HepG2 (cell line): ENCODE measurements around the gene RFXAP. TPM values are rescaled to one million over a fixed set of nuclear protein-coding genes. Genes with fewer than 3 reads are reported as not detected.
A peak's percentile ranks its signal among the peaks of the same experiment; 100 is the strongest.

Source experiments
- AHDC1 ChIP-seq: sonication (generic); formaldehyde crosslinking; IDR thresholded peaks from 2 replicates; pipeline ENCODE4 v1.5.1; 2020; ENCODE audit warnings: mild to moderate bottlenecking, missing genetic modification reagents, borderline replicate concordance
- FOXA1 ChIP-seq, 2 experiments: fragments of 450-650 bp in 1 of 2; sonication (generic) in 1 of 2; formaldehyde crosslinking in 1 of 2; IDR thresholded peaks; 2 replicates each; pipeline versions ENCODE4 v1.4.0 to v1.6.1; 2016 to 2020; ENCODE audit warnings: missing genetic modification reagents in 1 of 2
- GABPA ChIP-seq, 2 experiments: IDR thresholded peaks; 2 replicates each; pipeline ENCODE4 v1.6.1; 2011 to 2016; ENCODE audit warnings: low read depth in 2 of 2, low read length in 1 of 2, missing biosample characterization in 1 of 2, missing genetic modification characterization in 1 of 2
- NCOR1 ChIP-seq: fragments of 200-600 bp; sonication (generic); IDR thresholded peaks from 2 replicates; pipeline ENCODE4 v1.7.0; 2017; ENCODE audit warnings: antibody characterized with exemption, low read length, borderline replicate concordance
- PLSCR1 ChIP-seq: sonication (generic); formaldehyde crosslinking; IDR thresholded peaks from 2 replicates; pipeline ENCODE4 v1.5.0; 2020; ENCODE audit warnings: missing genetic modification reagents, mild to moderate bottlenecking, borderline replicate concordance
- RXRB ChIP-seq: IDR thresholded peaks from 2 replicates; pipeline ENCODE4 v1.6.1; 2016; ENCODE audit warnings: borderline replicate concordance, missing genetic modification reagents, missing compliant biosample characterization
- SOX6 ChIP-seq, 2 experiments: fragments of 450-650 bp in 1 of 2; sonication (generic) in 1 of 2; formaldehyde crosslinking in 1 of 2; IDR thresholded peaks; 2 replicates each; pipeline versions ENCODE4 v1.4.0 to v1.6.1; 2017 to 2020; ENCODE audit warnings: antibody characterized with exemption in 1 of 2, mild to moderate bottlenecking in 1 of 2, missing genetic modification reagents in 1 of 2
- TAF15 ChIP-seq: fragments of 200-400 bp; formaldehyde crosslinking; IDR thresholded peaks from one replicate; pipeline ENCODE4 v1.6.1; 2018; ENCODE audit warnings: mild to moderate bottlenecking, low read depth, low read length; ENCODE audit not compliant: poor library complexity, severe bottlenecking
- ZNF564 ChIP-seq: sonication (generic); formaldehyde crosslinking; IDR thresholded peaks from 2 replicates; pipeline ENCODE4 v1.8.1; 2023; ENCODE audit warnings: mild to moderate bottlenecking, missing genetic modification reagents
- polyA plus RNA-seq, 8 experiments: library from polyadenylated mRNA; depleted of rRNA in 3 of 8; stranded (reverse) in 7 of 8; unstranded in 1 of 8; fragments of >200 nt; fragmentation: Illumina TruSeq in 4 of 8; extraction: Trizol in 4 of 8; gene quantifications; 2 replicates each; pipeline versions ENCODE4 v1.2.1 to v1.2.3, GENCODE V29; 2011 to 2016; ENCODE audit warnings: low read depth in 4 of 8, missing spikeins in 1 of 8, mixed read lengths in 1 of 8; ENCODE audit not compliant: insufficient read depth in 1 of 8
- total RNA-seq, 5 experiments: library from RNA; depleted of rRNA; stranded (reverse); fragments of >200 nt; fragmentation: Illumina TruSeq; extraction: Trizol; gene quantifications; 2 replicates each; pipeline ENCODE4 v1.2.3, GENCODE V29; 2016; ENCODE audit warnings: low read depth in 1 of 5
- TF ChIP-seq, protein P1 (sequence below): sonication (generic); formaldehyde crosslinking; IDR thresholded peaks from 2 replicates; pipeline ENCODE4 v1.4.0; 2020; ENCODE audit warnings: mild to moderate bottlenecking, missing genetic modification reagents, borderline replicate concordance
- TF ChIP-seq, protein P2 (sequence below): IDR thresholded peaks from 2 replicates; pipeline ENCODE4 v1.6.1; 2016; ENCODE audit warnings: low read depth, borderline replicate concordance
- TF ChIP-seq, protein P3 (sequence below): IDR thresholded peaks from 2 replicates; pipeline ENCODE4 v1.6.1; 2016; ENCODE audit warnings: missing genetic modification reagents, missing compliant biosample characterization

The RFXAP gene
- total and polyA plus RNA-seq, 2 of the 13 experiments (the other 11 are each of a cell fraction or from before 2014, with no cell fraction given): 1.8 to 7.9 TPM

- TF ChIP-seq, protein P1, sequence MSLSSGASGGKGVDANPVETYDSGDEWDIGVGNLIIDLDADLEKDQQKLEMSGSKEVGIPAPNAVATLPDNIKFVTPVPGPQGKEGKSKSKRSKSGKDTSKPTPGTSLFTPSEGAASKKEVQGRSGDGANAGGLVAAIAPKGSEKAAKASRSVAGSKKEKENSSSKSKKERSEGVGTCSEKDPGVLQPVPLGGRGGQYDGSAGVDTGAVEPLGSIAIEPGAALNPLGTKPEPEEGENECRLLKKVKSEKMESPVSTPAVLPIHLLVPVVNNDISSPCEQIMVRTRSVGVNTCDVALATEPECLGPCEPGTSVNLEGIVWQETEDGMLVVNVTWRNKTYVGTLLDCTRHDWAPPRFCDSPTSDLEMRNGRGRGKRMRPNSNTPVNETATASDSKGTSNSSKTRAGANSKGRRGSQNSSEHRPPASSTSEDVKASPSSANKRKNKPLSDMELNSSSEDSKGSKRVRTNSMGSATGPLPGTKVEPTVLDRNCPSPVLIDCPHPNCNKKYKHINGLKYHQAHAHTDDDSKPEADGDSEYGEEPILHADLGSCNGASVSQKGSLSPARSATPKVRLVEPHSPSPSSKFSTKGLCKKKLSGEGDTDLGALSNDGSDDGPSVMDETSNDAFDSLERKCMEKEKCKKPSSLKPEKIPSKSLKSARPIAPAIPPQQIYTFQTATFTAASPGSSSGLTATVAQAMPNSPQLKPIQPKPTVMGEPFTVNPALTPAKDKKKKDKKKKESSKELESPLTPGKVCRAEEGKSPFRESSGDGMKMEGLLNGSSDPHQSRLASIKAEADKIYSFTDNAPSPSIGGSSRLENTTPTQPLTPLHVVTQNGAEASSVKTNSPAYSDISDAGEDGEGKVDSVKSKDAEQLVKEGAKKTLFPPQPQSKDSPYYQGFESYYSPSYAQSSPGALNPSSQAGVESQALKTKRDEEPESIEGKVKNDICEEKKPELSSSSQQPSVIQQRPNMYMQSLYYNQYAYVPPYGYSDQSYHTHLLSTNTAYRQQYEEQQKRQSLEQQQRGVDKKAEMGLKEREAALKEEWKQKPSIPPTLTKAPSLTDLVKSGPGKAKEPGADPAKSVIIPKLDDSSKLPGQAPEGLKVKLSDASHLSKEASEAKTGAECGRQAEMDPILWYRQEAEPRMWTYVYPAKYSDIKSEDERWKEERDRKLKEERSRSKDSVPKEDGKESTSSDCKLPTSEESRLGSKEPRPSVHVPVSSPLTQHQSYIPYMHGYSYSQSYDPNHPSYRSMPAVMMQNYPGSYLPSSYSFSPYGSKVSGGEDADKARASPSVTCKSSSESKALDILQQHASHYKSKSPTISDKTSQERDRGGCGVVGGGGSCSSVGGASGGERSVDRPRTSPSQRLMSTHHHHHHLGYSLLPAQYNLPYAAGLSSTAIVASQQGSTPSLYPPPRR: peak; percentile 34; the same call in 1 of the 2 replicates
- TF ChIP-seq RXRB (peak; percentile 99), AHDC1 (CRISPR knock-in tag) (peak; percentile 39; the same call in 1 of the 2 replicates), NCOR1 (peak; percentile 40; the same call in 1 of the 2 replicates), GABPA (IDR thresholded peaks at IDR 0.05; ENCODE audit: low read depth, low read length) (no peak), GABPA (CRISPR knock-in tag; IDR thresholded peaks at IDR 0.05; ENCODE audit: low read depth) (peak; percentile 16; the same call in 1 of the 2 replicates), ZNF564 (no peak), SOX6 (IDR thresholded peaks at IDR 0.05) (no peak), SOX6 (CRISPR knock-in tag; IDR thresholded peaks at IDR 0.05) (peak; percentile 87), PLSCR1 (no peak), FOXA1 (IDR thresholded peaks at IDR 0.05) (no peak), FOXA1 (CRISPR knock-in tag; IDR thresholded peaks at IDR 0.05) (peak; percentile 46; the same call in 1 of the 2 replicates), TAF15 (no peak)
- TF ChIP-seq, protein P2, sequence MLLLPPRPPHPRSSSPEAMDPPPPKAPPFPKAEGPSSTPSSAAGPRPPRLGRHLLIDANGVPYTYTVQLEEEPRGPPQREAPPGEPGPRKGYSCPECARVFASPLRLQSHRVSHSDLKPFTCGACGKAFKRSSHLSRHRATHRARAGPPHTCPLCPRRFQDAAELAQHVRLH (CRISPR knock-in tag): 0 out of 2 replicates have a peak, but pooled peaks have one; percentile 27
- TF ChIP-seq, protein P3, sequence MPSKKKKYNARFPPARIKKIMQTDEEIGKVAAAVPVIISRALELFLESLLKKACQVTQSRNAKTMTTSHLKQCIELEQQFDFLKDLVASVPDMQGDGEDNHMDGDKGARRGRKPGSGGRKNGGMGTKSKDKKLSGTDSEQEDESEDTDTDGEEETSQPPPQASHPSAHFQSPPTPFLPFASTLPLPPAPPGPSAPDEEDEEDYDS: 0 out of 2 replicates have a peak, but pooled peaks have one; percentile 12
These were observed 51.1 kb downstream of the RFXAP start (continued) for GRCh38 chr13:36870050-36870692.
